Endodermal cell (in vitro differentiated cells): ENCODE measurements around the gene LST1. TPM values are rescaled to one million over a fixed set of nuclear protein-coding genes. Genes with fewer than 3 reads are reported as not detected.

Source experiments
- DNase-seq: peaks from one replicate; pipeline ENCODE4 v3.0.0-alpha.2; 2017
- H3K27ac ChIP-seq: 2 replicates; pipeline ENCODE4 v1.5.1; 2013; ENCODE audit warnings: mild to moderate bottlenecking, low read depth, low read length, moderate library complexity
- H3K27me3 ChIP-seq: 2 replicates; pipeline ENCODE4 v1.6.1; 2013; ENCODE audit warnings: mild to moderate bottlenecking, low read length, moderate library complexity; ENCODE audit not compliant: insufficient read depth, control insufficient read depth, poor library complexity, severe bottlenecking
- H3K36me3 ChIP-seq: 2 replicates; pipeline ENCODE4 v1.7.0; 2013; ENCODE audit warnings: mild to moderate bottlenecking, low read length, moderate library complexity; ENCODE audit not compliant: control insufficient read depth, insufficient read depth
- H3K4me1 ChIP-seq: one replicate; pipeline ENCODE4 v1.7.0; 2013; ENCODE audit warnings: low read length; ENCODE audit not compliant: control insufficient read depth, insufficient read depth
- H3K4me3 ChIP-seq: 2 replicates; pipeline ENCODE4 v1.5.1; 2013; ENCODE audit warnings: mild to moderate bottlenecking, low read length, moderate library complexity
- H3K9ac ChIP-seq: 2 replicates; pipeline ENCODE4 v1.6.1; 2013; ENCODE audit warnings: mild to moderate bottlenecking, low read length, moderate library complexity; ENCODE audit not compliant: poor library complexity, severe bottlenecking; ENCODE audit errors: extremely low read depth
- H3K9me3 ChIP-seq: 2 replicates; pipeline ENCODE4 v1.6.1; 2013; ENCODE audit warnings: mild to moderate bottlenecking, low read length, moderate library complexity; ENCODE audit not compliant: control insufficient read depth
- H3K27ac Mint-ChIP-seq: 2 replicates; pipeline ENCODE4 v1.8.0; 2020; ENCODE audit warnings: mixed read lengths
- H3K27me3 Mint-ChIP-seq: 2 replicates; pipeline ENCODE4 v1.8.0; 2021; ENCODE audit warnings: mild to moderate bottlenecking, mixed read lengths; ENCODE audit not compliant: insufficient read depth
- H3K36me3 Mint-ChIP-seq: 2 replicates; pipeline ENCODE4 v1.8.0; 2020; ENCODE audit warnings: low read depth, mixed read lengths
- H3K4me1 Mint-ChIP-seq: 2 replicates; pipeline ENCODE4 v1.8.0; 2020; ENCODE audit warnings: mixed read lengths
- H3K4me3 Mint-ChIP-seq: 2 replicates; pipeline ENCODE4 v1.8.0; 2020; ENCODE audit warnings: mild to moderate bottlenecking, moderate library complexity, mixed read lengths
- H3K9me3 Mint-ChIP-seq: 2 replicates; pipeline ENCODE4 v1.8.0; 2020; ENCODE audit warnings: mild to moderate bottlenecking, mixed read lengths
- WGBS, 2 experiments: methylation state at CpG; one replicate each; pipeline versions ENCODE4 v1.1.5 to v1.1.7; 2013; ENCODE audit warnings: missing lambda C conversion rate in 2 of 2, mixed read lengths in 1 of 2; ENCODE audit not compliant: insufficient coverage in 1 of 2, insufficient read length in 1 of 2; 5-methylcytosine and 5-hydroxymethylcytosine counted together
- total RNA-seq, 2 donors: library from RNA; stranded (reverse); fragmentation: NEBNext Ultra II Directional in 1 of 2; extraction: Animal tissue kit (Norgen Biotek cat#: 25700) in 1 of 2; gene quantifications; 2 replicates in 1 of 2; 3 replicates in 1 of 2; pipeline ENCODE4 v1.2.1, GENCODE V29; 2021
- TF ChIP-seq, protein P1 (sequence below): fragments of 200-600 bp; sonication (generic); conservative IDR thresholded peaks from 2 replicates; pipeline ENCODE4 v1.5.0; 2021; ENCODE audit warnings: antibody characterized with exemption, mild to moderate bottlenecking

LST1 gene
- total RNA-seq, 2 donors from 2014 or later = not detected

DNA sequence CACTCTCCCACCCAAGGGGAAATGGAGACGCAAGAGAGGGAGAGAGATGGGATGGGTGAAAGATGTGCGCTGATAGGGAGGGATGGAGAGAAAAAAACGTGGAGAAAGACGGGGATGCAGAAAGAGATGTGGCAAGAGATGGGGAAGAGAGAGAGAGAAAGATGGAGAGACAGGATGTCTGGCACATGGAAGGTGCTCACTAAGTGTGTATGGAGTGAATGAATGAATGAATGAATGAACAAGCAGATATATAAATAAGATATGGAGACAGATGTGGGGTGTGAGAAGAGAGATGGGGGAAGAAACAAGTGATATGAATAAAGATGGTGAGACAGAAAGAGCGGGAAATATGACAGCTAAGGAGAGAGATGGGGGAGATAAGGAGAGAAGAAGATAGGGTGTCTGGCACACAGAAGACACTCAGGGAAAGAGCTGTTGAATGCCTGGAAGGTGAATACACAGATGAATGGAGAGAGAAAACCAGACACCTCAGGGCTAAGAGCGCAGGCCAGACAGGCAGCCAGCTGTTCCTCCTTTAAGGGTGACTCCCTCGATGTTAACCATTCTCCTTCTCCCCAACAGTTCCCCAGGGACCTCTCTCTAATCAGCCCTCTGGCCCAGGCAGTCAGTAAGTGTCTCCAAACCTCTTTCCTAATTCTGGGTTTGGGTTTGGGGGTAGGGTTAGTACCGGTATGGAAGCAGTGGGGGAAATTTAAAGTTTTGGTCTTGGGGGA is 10.0 kb upstream of the LST1 start:
- DNase-seq = no peak
- Histone ChIP-seq H3K36me3 (no peaks in the 10 kb centered on the region), H3K9me3 (no peaks in the 10 kb centered on the region), H3K4me3 (no peak overlapping the region), H3K9ac (no peak overlapping the region), H3K4me1 (peaks cover 6% of the 10 kb centered on the region), H3K27me3 (peaks cover 5% of the 10 kb centered on the region), H3K27ac (no peak overlapping the region)
- H3K4me3 Mint-ChIP-seq = no peak overlapping the region
- H3K9me3 Mint-ChIP-seq = no peaks in the 10 kb centered on the region
- no peak overlapping the region for H3K27ac Mint-ChIP-seq
- peaks cover 39% of the 10 kb centered on the region for H3K27me3 Mint-ChIP-seq
- TF ChIP-seq, protein P1, sequence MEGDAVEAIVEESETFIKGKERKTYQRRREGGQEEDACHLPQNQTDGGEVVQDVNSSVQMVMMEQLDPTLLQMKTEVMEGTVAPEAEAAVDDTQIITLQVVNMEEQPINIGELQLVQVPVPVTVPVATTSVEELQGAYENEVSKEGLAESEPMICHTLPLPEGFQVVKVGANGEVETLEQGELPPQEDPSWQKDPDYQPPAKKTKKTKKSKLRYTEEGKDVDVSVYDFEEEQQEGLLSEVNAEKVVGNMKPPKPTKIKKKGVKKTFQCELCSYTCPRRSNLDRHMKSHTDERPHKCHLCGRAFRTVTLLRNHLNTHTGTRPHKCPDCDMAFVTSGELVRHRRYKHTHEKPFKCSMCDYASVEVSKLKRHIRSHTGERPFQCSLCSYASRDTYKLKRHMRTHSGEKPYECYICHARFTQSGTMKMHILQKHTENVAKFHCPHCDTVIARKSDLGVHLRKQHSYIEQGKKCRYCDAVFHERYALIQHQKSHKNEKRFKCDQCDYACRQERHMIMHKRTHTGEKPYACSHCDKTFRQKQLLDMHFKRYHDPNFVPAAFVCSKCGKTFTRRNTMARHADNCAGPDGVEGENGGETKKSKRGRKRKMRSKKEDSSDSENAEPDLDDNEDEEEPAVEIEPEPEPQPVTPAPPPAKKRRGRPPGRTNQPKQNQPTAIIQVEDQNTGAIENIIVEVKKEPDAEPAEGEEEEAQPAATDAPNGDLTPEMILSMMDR = no peak
- H3K4me1 Mint-ChIP-seq = peaks cover 11% of the 10 kb centered on the region
- 89 to 92% methylated on average over 5 to 8 of the region's 8 CpGs for WGBS, 2 experiments
- no peaks in the 10 kb centered on the region for H3K36me3 Mint-ChIP-seq

DNA sequence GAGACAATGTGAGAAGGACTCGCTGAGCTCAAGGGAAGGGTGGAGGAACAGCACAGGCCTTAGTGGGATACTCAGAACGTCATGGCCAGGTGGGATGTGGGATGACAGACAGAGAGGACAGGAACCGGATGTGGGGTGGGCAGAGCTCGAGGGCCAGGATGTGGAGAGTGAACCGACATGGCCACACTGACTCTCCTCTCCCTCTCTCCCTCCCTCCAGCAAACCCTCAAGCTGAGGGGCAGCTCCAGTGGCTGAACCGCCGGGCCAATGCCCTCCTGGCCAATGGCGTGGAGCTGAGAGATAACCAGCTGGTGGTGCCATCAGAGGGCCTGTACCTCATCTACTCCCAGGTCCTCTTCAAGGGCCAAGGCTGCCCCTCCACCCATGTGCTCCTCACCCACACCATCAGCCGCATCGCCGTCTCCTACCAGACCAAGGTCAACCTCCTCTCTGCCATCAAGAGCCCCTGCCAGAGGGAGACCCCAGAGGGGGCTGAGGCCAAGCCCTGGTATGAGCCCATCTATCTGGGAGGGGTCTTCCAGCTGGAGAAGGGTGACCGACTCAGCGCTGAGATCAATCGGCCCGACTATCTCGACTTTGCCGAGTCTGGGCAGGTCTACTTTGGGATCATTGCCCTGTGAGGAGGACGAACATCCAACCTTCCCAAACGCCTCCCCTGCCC is 9.0 kb upstream of the LST1 start:
- H3K27me3 ChIP-seq = peaks cover 5% of the 10 kb centered on the region
- H3K27ac Mint-ChIP-seq = no peak overlapping the region
- DNase-seq = peak; percentile 39
- H3K4me3 Mint-ChIP-seq = no peak overlapping the region
- no peaks in the 10 kb centered on the region for H3K36me3 Mint-ChIP-seq
- no peaks in the 10 kb centered on the region for H3K36me3 ChIP-seq
- H3K4me1 Mint-ChIP-seq = peaks cover 20% of the 10 kb centered on the region
- peaks cover 6% of the 10 kb centered on the region for H3K4me1 ChIP-seq
- H3K9ac ChIP-seq = no peak overlapping the region
- WGBS, 2 experiments = 95 to 100% methylated on average over 3 to 19 of the region's 19 CpGs
- no peaks in the 10 kb centered on the region for H3K9me3 Mint-ChIP-seq
- H3K4me3 ChIP-seq = no peak overlapping the region
- no peaks in the 10 kb centered on the region for H3K9me3 ChIP-seq
- TF ChIP-seq, protein P1 = no peak
- peaks cover 45% of the 10 kb centered on the region for H3K27me3 Mint-ChIP-seq
- H3K27ac ChIP-seq = no peak overlapping the region

DNA sequence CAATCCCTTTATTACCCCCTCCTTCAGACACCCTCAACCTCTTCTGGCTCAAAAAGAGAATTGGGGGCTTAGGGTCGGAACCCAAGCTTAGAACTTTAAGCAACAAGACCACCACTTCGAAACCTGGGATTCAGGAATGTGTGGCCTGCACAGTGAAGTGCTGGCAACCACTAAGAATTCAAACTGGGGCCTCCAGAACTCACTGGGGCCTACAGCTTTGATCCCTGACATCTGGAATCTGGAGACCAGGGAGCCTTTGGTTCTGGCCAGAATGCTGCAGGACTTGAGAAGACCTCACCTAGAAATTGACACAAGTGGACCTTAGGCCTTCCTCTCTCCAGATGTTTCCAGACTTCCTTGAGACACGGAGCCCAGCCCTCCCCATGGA is 8.5 kb upstream of the LST1 start:
- Mint-ChIP-seq H3K27ac (no peak overlapping the region), H3K4me3 (no peak overlapping the region), H3K4me1 (peaks cover 20% of the 10 kb centered on the region), H3K36me3 (no peaks in the 10 kb centered on the region), H3K9me3 (no peaks in the 10 kb centered on the region), H3K27me3 (peaks cover 47% of the 10 kb centered on the region)
- H3K27ac ChIP-seq = no peak overlapping the region
- no peak overlapping the region for H3K9ac ChIP-seq
- DNase-seq = peak; percentile 38
- peaks cover 5% of the 10 kb centered on the region for H3K27me3 ChIP-seq
- 88 to 100% methylated on average over 1 to 2 of the region's 3 CpGs for WGBS, 2 experiments
- TF ChIP-seq, protein P1 = no peak
- no peaks in the 10 kb centered on the region for H3K9me3 ChIP-seq
- peaks cover 6% of the 10 kb centered on the region for H3K4me1 ChIP-seq
- no peak overlapping the region for H3K4me3 ChIP-seq
- no peaks in the 10 kb centered on the region for H3K36me3 ChIP-seq
